Left renal cortex interstitium (tissue), 4 donors: ENCODE measurements around the gene TRIP12. TPM values are rescaled to one million over a fixed set of nuclear protein-coding genes. Genes with fewer than 3 reads are reported as not detected.
"Not testable (repeated sequence)": the region's sequence is repeated elsewhere in the genome, so short reads cannot be mapped to it uniquely, and the experiment has no call there.

ENCODE experiments used
- DNase-seq, 4 donors: peaks; one replicate each; pipeline ENCODE4 v3.0.0-alpha.2; 2013; ENCODE audit warnings: low read depth in 4 of 4, low spot score in 2 of 4, missing footprints in 1 of 4
- polyA plus RNA-seq, 4 donors: library from polyadenylated mRNA; unstranded; fragments of 120-200 nt; gene quantifications; one replicate each; pipeline ENCODE4 v1.2.1, GENCODE V29; 2013; ENCODE audit not compliant: insufficient read length in 4 of 4

TRIP12 gene
- polyA plus RNA-seq, 4 donors: 162 to 194 (median 186) TPM

GRCh38 chr2:229780856-229781773 is 140.7 kb downstream of the TRIP12 start:
- peak in 3 of 4 donors; percentile 13 to 28 (median 26) for DNase-seq

DNA sequence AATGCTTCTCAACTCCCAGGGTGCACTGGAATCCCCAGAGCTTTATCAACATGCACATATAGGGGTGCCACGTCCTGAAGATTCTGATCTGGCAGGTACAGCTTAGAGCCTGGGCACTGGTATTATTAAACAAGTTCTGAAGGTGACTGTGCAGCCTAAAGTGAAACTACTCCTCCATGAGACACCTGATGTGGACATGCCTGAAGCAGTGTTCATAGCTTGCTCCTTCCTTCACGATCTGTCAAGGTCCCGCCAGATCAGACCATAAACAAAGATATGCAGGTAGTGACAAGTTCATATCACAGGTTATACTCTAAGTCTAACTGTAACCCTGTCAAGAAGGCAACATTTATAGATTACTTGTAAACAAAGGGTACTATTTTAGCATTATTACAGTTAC is 142.2 kb downstream of the TRIP12 start:
- no peak for DNase-seq

DNA sequence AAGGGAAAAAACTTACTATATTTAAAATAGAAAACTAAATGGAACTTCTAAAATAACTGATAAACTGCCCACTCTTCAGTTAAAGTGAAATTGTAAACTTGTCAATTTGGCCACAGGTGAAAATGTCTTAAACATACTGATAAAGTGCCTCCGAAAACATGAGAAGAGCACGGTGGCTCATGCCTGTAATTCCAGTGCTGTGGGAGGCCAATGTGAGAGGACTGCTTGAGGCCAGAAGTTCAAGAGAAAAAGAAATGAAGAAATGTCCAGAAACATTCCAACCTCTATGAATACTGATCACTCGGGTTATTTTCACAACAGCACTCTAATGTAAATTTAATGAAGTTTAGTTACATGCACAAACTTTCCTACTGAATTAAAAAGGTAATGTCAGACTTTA is 144.1 kb downstream of the TRIP12 start:
- DNase-seq: no peak

DNA sequence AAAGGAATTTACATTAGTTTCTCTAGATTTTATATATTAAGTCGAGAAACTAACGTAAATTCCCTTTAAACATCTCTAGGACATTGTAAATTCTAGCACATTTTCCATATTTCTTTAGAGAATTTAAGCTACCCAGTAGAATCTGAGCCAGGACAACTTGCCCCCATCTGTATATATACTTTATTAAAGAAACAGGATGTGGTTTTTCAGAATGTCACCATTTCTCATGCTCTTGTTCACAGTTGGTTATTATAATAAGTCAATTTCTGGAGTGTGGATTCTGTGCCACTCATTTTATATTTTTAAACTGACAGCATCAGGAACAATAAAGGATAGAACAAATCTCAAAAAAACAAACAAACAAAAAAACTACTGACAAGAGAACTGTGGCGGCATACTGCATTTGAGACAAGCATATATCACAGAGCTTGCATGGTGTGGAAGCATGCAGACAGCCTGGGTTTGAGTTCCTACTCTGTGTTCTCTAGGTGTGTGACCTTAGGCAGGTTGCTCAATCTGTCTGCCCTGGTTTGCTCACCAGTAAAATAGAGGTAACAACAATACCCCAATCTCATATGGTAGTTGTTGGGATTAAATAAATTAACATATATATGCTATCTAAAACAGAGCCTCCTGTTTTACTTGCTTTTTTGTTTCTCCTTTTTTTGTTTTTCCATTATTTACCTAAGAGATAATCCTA is 146.0 kb downstream of the TRIP12 start:
- no peak for DNase-seq

- no peak for DNase-seq
Observed at GRCh38 chr2:229774237-229774636, 147.6 kb downstream of the TRIP12 start.

DNA sequence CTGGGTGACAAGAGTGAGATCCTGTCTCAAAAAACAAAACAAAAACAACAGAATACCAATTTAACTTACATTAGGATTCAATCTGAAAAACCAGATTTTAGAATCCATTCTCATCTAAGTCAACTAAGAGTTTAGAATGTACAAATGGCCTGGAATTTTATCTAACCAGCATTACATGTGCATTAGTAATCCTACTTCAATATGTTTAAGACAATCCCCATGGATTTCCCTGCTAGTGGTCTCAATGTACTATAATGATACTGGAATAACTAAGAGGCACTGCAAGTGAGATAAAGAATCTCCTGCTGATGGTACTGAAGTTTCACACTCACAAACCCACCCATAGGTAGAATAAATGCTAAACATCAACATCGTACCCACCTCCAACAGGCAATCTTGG is 153.6 kb downstream of the TRIP12 start:
- no peak for DNase-seq

DNA sequence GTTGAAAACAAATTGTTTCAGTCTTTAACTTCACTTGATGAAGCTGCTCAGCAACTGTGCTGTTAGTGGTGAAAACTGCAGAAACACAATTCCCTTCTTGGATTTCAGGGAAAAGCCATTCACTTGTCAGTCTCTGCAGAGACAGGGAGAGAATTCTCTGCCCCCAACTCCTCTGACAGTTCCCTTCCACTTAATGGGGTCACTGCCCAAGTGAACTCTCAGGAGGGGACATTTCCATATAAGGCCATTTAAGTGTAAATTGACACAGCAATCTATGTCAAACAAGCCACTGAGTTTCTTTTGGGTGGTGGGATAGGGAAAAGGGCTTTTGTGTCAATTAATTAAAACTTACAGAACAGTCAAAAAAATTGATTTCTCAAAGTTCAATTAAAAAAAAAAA is 156.1 kb downstream of the TRIP12 start:
- DNase-seq: no peak

GRCh38 chr2:229761663-229762062 is 160.1 kb downstream of the TRIP12 start:
- no peak for DNase-seq

GRCh38 chr2:229757462-229757861 is 164.3 kb downstream of the TRIP12 start:
- DNase-seq: not testable (repeated sequence)

GRCh38 chr2:229752970-229753729 is 168.7 kb downstream of the TRIP12 start:
- DNase-seq: no peak

DNA sequence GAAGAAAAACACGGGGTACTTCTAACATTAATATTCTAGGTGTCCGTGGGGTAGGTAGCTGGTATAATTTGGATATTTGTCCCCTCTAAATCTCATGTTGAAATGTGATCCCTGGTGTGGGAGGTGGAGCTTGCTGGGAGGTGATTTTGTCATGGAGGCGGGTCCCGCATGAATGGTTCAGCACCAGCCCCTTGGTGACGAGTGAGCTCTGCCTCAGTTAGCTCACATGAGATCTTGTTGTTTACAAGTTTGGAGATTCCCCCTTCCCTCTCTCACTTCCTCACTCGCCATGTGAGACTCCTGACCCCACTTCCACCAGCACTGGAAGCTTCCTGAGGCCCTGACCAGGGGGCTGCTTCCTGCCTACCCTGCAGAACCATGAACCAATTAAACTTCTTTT is 172.0 kb downstream of the TRIP12 start:
- DNase-seq: no peak

DNA sequence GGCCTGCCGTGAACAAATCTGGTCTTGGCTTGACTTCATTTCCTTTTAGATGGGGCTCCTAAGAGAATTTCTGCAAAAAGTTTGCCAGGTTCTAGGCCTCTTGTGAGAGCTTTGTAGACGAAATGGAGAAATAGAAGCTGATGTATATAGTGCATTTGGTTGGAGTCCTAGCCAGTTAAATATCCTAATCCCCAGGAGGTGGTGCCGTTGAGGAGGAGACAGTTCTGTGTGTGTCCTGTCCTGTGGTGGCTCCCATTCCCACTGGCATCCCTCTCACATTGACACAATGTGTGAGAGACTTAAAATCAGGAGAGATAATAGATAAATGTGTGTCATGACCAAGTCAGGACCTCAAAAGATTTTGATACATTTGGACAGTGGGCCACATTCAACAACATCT is 172.9 kb downstream of the TRIP12 start:
- DNase-seq: no peak

GRCh38 chr2:229742691-229743090 is 179.1 kb downstream of the TRIP12 start:
- DNase-seq: not testable (repeated sequence)

DNA sequence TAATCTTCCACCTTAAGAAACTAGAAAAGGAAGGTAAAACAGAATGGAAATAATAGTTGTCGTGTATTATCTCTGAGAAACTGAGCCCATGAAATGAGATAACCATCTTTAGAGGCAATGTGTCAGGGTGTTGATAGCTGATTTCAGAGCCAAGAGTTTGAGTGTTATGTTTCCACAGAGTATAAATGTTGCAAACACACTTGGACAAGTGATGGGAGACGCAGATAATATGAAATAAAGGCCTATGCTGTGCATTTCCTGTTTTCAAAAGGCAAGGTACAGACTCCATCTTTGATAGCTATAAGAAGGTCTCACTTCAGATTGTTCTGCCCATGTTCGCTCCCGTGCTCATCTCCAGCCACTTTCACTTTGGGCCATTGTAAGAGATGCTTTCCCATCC is 181.5 kb downstream of the TRIP12 start:
- no peak for DNase-seq

DNA sequence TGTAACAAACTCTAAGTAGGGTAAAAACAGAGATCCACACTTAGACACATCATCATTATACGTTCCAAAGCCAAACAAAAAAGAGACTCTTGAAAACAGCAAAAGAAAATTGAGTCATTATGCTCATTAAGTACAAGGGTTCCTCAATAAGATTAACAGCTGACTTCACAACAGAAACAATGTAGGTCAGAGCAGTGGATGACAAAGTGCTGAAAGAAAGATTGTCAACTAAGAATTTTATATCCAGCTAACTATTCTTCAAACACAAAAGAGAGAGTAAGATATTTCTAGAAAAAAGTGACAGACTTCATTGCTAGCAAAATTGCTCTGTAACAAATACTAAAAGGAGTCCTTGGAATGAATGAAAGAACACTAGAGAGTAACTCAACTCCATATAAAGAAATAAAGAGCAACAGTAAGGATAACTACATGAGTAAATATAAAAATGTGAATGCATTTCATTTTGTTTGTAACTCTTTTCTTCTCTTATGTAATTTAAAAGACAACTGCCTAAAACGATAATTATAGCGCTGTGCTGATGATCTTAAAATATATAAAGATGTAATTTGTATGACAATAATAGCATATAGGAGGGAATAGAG is 183.7 kb downstream of the TRIP12 start:
- no peak for DNase-seq

DNA sequence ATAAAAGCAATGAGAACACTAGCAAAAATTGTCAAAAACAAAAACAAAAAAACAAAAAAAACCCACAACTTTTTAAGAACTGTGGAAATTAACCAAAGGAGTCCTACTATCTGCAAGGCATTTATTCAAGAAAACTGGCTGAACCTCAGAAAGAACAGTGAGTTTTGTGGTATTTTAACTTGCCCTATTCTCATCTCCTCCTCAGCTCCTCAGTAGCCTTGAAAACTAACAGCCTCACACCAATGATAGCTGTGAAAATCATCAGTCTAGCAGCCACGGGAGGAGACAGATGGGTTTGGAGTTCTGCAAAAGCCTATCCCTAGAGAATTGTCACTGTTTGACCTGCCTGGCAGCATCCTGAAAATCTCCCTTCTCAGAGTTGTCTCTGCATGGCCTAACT is 187.4 kb downstream of the TRIP12 start:
- no peak for DNase-seq

- DNase-seq: no peak
Observed at GRCh38 chr2:229733611-229734245, 188.1 kb downstream of the TRIP12 start.

- DNase-seq: no peak
Observed at GRCh38 chr2:229732897-229733296, 188.9 kb downstream of the TRIP12 start.

DNA sequence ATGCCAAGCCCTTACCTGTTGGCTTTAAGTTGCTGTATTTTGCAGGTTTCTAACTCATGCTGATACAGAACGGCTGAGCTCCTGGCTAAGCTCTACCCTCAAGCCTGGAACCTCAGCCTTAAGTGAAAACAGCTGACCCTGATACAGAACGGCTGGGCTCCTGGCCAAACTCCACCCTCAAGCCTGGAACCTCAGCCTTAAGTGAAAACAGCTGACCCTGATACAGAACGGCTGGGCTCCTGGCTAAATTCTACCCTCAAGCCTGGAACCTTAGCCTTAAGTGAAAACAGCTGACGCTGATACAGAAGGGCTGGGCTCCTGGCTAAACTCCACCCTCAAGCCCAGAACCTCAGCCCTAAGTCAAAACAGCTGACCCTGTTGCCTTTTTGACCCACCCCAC is 189.9 kb downstream of the TRIP12 start:
- DNase-seq: no peak

GRCh38 chr2:229731363-229731762 is 190.4 kb downstream of the TRIP12 start:
- no peak for DNase-seq
